Mucosa of descending colon (tissue), 3 donors: Measurements from ENCODE around the gene ZNF580. TPM values are rescaled to one million over a fixed set of nuclear protein-coding genes. Genes with fewer than 3 reads are reported as not detected.

Experiments
- ATAC-seq: fragments of 200-7000 bp; cut with Tn5 transposase; one replicate; pipeline ENCODE4 v1.9.1; 2020; ENCODE audit warnings: mild to moderate bottlenecking, moderate library complexity
- DNase-seq, 3 donors: peaks; one replicate each; pipeline ENCODE4 v3.0.0-alpha.2; 2020
- H3K36me3 ChIP-seq: fragments of 200-600 bp; one replicate; pipeline ENCODE4 v1.8.0; 2021; ENCODE audit warnings: low read depth, mild to moderate bottlenecking
- H3K4me1 ChIP-seq: fragments of 200-600 bp; one replicate; pipeline ENCODE4 v1.8.0; 2021; ENCODE audit warnings: low read depth, mild to moderate bottlenecking
- H3K4me3 ChIP-seq: fragments of 200-600 bp; one replicate; pipeline ENCODE4 v1.8.0; 2021; ENCODE audit warnings: mild to moderate bottlenecking
- H3K9me3 ChIP-seq: fragments of 200-600 bp; one replicate; pipeline ENCODE4 v1.8.0; 2021; ENCODE audit warnings: mild to moderate bottlenecking
- CTCF ChIP-seq: fragments of 200-600 bp; IDR thresholded peaks from one replicate; pipeline ENCODE4 v1.8.0; 2022; ENCODE audit warnings: antibody characterized with exemption, mild to moderate bottlenecking
- intact Hi-C, 2 donors: fragments of 100-400 bp; cut with DNase I in 1 of 2; cut with micrococcal nuclease in 1 of 2; formaldehyde crosslinking; loops; one replicate each; pipeline versions ENCODE4 v1.11.0 to v1.11.1; 2022; cut with DNase I, micrococcal nuclease
- total RNA-seq, 3 donors: library from RNA; stranded (reverse); fragmentation: NEBNext Ultra II Directional in 2 of 3; extraction: Animal tissue kit (Norgen Biotek cat#: 25700) in 2 of 3; gene quantifications; one replicate each; pipeline versions ENCODE4 v1.2.1 to v1.2.4, GENCODE V29; 2021 to 2023
- donor health status: DM: no; HTN: no; CAD: no; lungs with moderate emphysema.
- donor health status: DM: no; HTN: no; CAD: no.
- donor health status: DM: no; HTN: yes; CAD: no.

The ZNF580 gene
- total RNA-seq, 3 donors from 2014 or later = 29.6 to 46.0 (median 31.6) TPM

GRCh38 chr19:55609326-55609725 is 31.5 kb upstream of the ZNF580 start:
- intact Hi-C loops = no loop called here

GRCh38 chr19:55611300-55611982 is 29.4 kb upstream of the ZNF580 start:
- ATAC-seq = no peak
- intact Hi-C loops = no loop called here

More at GRCh38 chr19:55609326-55609725, 31.5 kb upstream of the ZNF580 start:
- no peak overlapping the region for H3K4me3 ChIP-seq
- no peak for TF ChIP-seq CTCF
- ATAC-seq (no peak), DNase-seq (no peak)
- H3K4me1 ChIP-seq = peaks cover 21% of the 10 kb centered on the region
- no peaks in the 10 kb centered on the region for H3K9me3 ChIP-seq
- no peaks in the 10 kb centered on the region for H3K36me3 ChIP-seq

GRCh38 chr19:55611983-55612645 is 28.7 kb upstream of the ZNF580 start:
- TF ChIP-seq CTCF = no peak
- no peak for DNase-seq
- no peak for ATAC-seq
- Histone ChIP-seq H3K4me1 (peaks cover 4% of the 10 kb centered on the region), H3K4me3 (no peak overlapping the region), H3K36me3 (peaks cover 3% of the 10 kb centered on the region), H3K9me3 (no peaks in the 10 kb centered on the region)
- intact Hi-C loops = no loop called here

More at GRCh38 chr19:55611300-55611982, 29.4 kb upstream of the ZNF580 start:
- Histone ChIP-seq H3K4me1 (peaks cover 11% of the 10 kb centered on the region), H3K9me3 (no peaks in the 10 kb centered on the region), H3K4me3 (no peak overlapping the region), H3K36me3 (peaks cover 3% of the 10 kb centered on the region)
- no peak for TF ChIP-seq CTCF
- DNase-seq = no peak

- DNase-seq (peak in 1 of 3 donors; percentile 47), ATAC-seq (no peak)
- Histone ChIP-seq H3K4me1 (no peaks in the 10 kb centered on the region), H3K9me3 (no peaks in the 10 kb centered on the region), H3K36me3 (peaks cover 3% of the 10 kb centered on the region), H3K4me3 (no peak overlapping the region)
- no peak for TF ChIP-seq CTCF
- intact Hi-C loops = no loop called here
Observed at GRCh38 chr19:55613396-55613795, 27.4 kb upstream of the ZNF580 start.

GRCh38 chr19:55613930-55614710 is 26.7 kb upstream of the ZNF580 start:
- TF ChIP-seq CTCF = no peak
- Histone ChIP-seq H3K36me3 (peaks cover 3% of the 10 kb centered on the region), H3K4me3 (no peak overlapping the region), H3K9me3 (no peaks in the 10 kb centered on the region), H3K4me1 (no peaks in the 10 kb centered on the region)
- DNase-seq (peak in 1 of 3 donors; percentile 39), ATAC-seq (no peak)
- intact Hi-C loops = no loop called here
